GOT3 (cell line): ENCODE data around the gene TPPP2.
"Not testable (repeated sequence)": the region's sequence is repeated elsewhere in the genome, so short reads cannot be mapped to it uniquely, and the experiment has no call there.

ENCODE experiments used
- DNase-seq: peaks from one replicate; lab custom pipeline; 2025; ENCODE audit warnings: mixed read lengths; lab: John Stamatoyannopoulos, UW

TPPP2 gene

GRCh38 chr14:21038441-21039422 lies 8.7 kb downstream of the TPPP2 start:
- DNase-seq, result no peak

- DNase-seq, result no peak
These were observed 9.8 kb downstream of the TPPP2 start for GRCh38 chr14:21039585-21040369.

GRCh38 chr14:21040370-21040925 lies 10.4 kb downstream of the TPPP2 start:
- no peak for DNase-seq

GRCh38 chr14:21040941-21041340 lies 10.9 kb downstream of the TPPP2 start:
- DNase-seq, result not testable (repeated sequence)

GRCh38 chr14:21041676-21042433 lies 11.8 kb downstream of the TPPP2 start, which contains the start of gene RNASE7:
RNASE7 (plus strand) TSS chr14:21042362; CDS start chr14:21042993, 631 bp downstream.
- DNase-seq, result no peak

GRCh38 chr14:21042918-21043317 lies 12.9 kb downstream of the TPPP2 start:
- DNase-seq, result no peak

GRCh38 chr14:21043387-21043973 lies 13.5 kb downstream of the TPPP2 start:
- DNase-seq, result no peak

- no peak for DNase-seq
These were observed 14.1 kb downstream of the TPPP2 start for GRCh38 chr14:21043974-21044618.

- DNase-seq, result no peak
These were observed 17.4 kb downstream of the TPPP2 start for GRCh38 chr14:21047378-21047781.

- DNase-seq, result no peak
These were observed 18.6 kb downstream of the TPPP2 start for GRCh38 chr14:21048638-21049037.

- DNase-seq, result no peak
These were observed 19.3 kb downstream of the TPPP2 start for GRCh38 chr14:21049271-21049673.

- DNase-seq, result no peak
These were observed 20.6 kb downstream of the TPPP2 start for GRCh38 chr14:21050597-21050996.

GRCh38 chr14:21053184-21054122 lies 23.4 kb downstream of the TPPP2 start:
- DNase-seq, result no peak

GRCh38 chr14:21054123-21054767 lies 24.2 kb downstream of the TPPP2 start:
- DNase-seq, result no peak

GRCh38 chr14:21054768-21055145 lies 24.7 kb downstream of the TPPP2 start:
- no peak for DNase-seq

GRCh38 chr14:21055432-21056117 lies 25.6 kb downstream of the TPPP2 start:
- DNase-seq, result no peak

GRCh38 chr14:21056520-21057163 lies 26.6 kb downstream of the TPPP2 start:
- no peak for DNase-seq
